ENCODE measurements around the gene OSM.

OSM gene

DNA sequence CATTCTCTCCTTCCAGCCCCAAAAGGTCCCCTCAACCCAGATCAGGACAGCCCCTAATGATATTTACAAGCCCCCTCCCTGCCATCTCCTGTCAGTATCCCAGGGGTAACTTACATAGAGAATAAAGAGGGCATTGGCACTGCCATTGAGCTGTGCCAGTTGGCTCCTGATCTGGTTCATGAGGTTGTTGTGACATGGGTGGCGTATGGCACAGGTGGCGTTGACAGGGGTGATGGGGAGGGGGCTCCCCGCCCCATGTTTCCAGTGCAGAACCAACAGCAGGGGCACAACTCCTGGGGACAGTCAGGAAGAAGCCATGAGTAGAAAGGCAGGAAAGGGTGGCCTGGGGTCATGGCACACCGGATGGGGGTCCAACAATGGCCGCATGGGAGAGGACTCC is 22.0 kb downstream of the OSM start:
- no peaks in the 10 kb centered on the region for H3K9me3 ChIP-seq (ENCODE audit: control insufficient read depth, insufficient read depth, low read length)
- H3K4me3 ChIP-seq (ENCODE audit: low read depth, low read length), result peak overlapping the region; percentile 18
- H3K27me3 ChIP-seq (ENCODE audit: control insufficient read depth, insufficient read depth, low read length), result no peaks in the 10 kb centered on the region
- no peaks in the 10 kb centered on the region for H3K4me1 ChIP-seq (ENCODE audit: control insufficient read depth, insufficient read depth, low read length)
- H3K36me3 ChIP-seq (ENCODE audit: control insufficient read depth, insufficient read depth, low read length), result peaks cover 23% of the 10 kb centered on the region
- H3K9ac ChIP-seq (ENCODE audit: low read depth, low read length), result no peak overlapping the region

DNA sequence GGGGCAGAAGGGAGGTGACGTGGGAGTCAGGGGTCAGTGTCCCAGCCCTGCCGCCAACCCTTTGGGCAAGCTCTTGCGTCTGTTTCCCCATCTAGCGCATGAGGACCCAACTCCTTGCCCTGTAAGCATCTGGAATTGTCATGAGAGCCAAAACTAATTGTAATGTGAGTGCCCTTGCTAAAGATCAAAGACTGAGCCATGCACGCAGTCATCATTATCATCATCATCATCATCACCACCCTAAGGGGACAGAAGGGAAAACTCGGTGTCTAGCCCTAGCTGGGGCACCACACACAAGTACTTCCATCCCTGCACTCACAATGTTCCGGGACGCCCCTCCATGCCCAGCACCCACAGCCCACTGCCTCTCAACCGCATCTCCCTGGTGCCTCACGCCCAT is 22.6 kb downstream of the OSM start:
- no peaks in the 10 kb centered on the region for H3K27me3 ChIP-seq (ENCODE audit: control insufficient read depth, insufficient read depth, low read length)
- H3K4me1 ChIP-seq (ENCODE audit: control insufficient read depth, insufficient read depth, low read length), result no peaks in the 10 kb centered on the region
- H3K9ac ChIP-seq (ENCODE audit: low read depth, low read length), result no peak overlapping the region
- peaks cover 23% of the 10 kb centered on the region for H3K36me3 ChIP-seq (ENCODE audit: control insufficient read depth, insufficient read depth, low read length)
- H3K9me3 ChIP-seq (ENCODE audit: control insufficient read depth, insufficient read depth, low read length), result no peaks in the 10 kb centered on the region
- H3K4me3 ChIP-seq (ENCODE audit: low read depth, low read length), result no peak overlapping the region

DNA sequence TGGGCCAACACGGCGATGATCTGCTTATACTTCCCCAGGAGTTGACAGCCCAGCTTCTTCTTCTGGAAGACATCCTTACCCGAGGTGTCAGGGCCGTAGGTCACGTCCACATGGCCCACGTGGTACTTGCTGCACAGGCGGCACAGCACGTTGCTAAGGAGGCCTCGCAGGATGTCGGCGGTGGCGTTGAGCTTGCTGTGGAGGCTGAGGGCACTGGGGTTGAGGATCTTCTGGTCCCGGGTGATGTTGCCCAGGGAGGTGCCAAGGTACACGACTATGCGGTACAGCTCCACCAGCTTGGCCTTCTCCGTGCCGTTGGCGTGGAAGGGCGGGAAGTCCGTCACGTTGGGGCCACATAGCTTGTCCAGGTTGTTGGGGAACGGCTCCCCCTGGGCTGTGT is 23.0 kb downstream of the OSM start:
- Histone ChIP-seq H3K9ac (ENCODE audit: low read depth, low read length) (no peak overlapping the region), H3K9me3 (ENCODE audit: control insufficient read depth, insufficient read depth, low read length) (no peaks in the 10 kb centered on the region), H3K27me3 (ENCODE audit: control insufficient read depth, insufficient read depth, low read length) (no peaks in the 10 kb centered on the region), H3K36me3 (ENCODE audit: control insufficient read depth, insufficient read depth, low read length) (peaks cover 23% of the 10 kb centered on the region), H3K4me3 (ENCODE audit: low read depth, low read length) (no peak overlapping the region), H3K4me1 (ENCODE audit: control insufficient read depth, insufficient read depth, low read length) (no peaks in the 10 kb centered on the region)

DNA sequence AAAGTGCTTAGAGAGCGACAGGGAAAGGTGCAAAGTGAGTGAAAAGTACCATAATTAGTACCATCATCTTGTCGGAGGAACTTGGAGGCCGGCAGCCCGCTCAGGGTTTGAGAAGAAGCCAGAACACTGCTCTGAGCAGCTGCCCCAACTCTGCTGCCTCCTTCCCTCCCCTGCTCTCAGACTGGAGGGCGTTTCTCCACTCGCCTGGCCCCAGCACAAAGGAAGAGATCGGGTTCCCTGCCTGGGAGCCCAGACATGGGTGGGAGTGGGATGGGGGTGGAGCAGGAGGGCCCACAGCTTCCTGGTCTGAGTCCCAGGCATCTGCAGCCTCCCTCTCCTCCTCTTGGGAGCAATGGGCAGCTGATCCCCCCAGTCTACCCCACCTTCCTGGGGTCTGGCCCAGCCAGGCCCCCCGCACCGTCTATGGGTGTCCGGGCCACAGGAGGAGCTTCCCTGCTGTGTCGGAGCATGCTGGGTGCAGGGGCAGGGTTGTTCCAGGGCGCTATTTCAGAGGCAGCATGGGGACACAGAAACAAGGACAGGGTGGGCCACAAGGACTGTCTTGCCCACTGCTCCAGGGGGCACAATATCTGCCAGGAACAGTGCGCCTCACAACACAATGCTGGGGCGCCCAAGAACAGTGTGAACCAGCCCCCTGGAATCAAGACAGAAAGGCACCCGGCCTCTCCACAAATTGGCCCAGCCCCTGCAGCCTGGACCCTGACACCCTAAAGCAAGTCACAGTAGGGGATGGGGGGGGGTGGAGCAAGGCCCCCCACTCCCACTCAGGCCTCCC is 24.9 kb downstream of the OSM start:
- no peaks in the 10 kb centered on the region for H3K27me3 ChIP-seq (ENCODE audit: control insufficient read depth, insufficient read depth, low read length)
- H3K9ac ChIP-seq (ENCODE audit: low read depth, low read length), result no peak overlapping the region
- H3K36me3 ChIP-seq (ENCODE audit: control insufficient read depth, insufficient read depth, low read length), result peaks cover 23% of the 10 kb centered on the region
- no peaks in the 10 kb centered on the region for H3K9me3 ChIP-seq (ENCODE audit: control insufficient read depth, insufficient read depth, low read length)
- no peaks in the 10 kb centered on the region for H3K4me1 ChIP-seq (ENCODE audit: control insufficient read depth, insufficient read depth, low read length)
- H3K4me3 ChIP-seq (ENCODE audit: low read depth, low read length), result no peak overlapping the region

DNA sequence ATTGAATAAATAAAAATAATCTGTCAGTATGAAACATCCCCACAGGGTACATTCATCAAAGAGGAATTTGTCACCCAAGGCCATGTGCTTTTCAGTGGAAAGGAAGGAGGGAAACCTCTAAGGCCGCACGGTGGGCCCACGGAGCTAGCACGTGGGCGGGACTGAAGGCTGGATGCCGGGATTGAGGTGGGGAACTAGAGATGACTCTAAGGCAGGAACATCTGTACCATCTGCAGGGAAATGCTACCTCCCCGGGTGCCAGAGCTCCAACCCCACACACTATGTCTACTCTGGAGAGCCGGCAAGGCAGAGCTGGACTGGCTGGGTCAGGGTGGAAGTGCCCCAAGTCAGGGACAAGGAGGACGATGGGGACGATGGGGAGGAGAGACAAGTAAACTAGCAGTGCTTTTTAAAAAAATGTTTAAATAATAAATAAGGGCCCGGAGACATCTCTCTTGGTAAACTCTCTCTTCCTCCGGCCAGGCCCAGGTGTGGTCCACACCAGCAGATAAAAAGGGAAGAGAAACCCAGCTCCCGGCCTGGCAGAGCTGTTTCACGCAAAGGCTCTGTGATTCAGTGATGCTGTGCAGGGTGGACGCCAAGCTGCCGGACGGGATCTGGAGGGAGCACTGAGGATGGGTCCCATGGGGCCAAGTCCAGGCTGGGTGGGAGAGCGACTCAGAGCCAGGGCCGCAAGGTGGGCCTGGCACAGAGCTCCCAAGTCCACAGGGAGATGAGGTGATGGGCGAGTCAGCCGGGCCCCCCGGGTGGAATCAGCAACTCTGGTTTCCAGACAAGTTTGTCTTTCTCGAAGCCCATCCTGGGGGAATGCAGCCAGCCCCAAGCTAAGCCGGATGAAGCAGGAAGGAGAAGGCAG is 25.9 kb downstream of the OSM start:
- Histone ChIP-seq H3K4me1 (ENCODE audit: control insufficient read depth, insufficient read depth, low read length) (peaks cover 4% of the 10 kb centered on the region), H3K4me3 (ENCODE audit: low read depth, low read length) (no peak overlapping the region), H3K27me3 (ENCODE audit: control insufficient read depth, insufficient read depth, low read length) (no peaks in the 10 kb centered on the region), H3K9ac (ENCODE audit: low read depth, low read length) (no peak overlapping the region), H3K36me3 (ENCODE audit: control insufficient read depth, insufficient read depth, low read length) (peaks cover 23% of the 10 kb centered on the region), H3K9me3 (ENCODE audit: control insufficient read depth, insufficient read depth, low read length) (no peaks in the 10 kb centered on the region)

DNA sequence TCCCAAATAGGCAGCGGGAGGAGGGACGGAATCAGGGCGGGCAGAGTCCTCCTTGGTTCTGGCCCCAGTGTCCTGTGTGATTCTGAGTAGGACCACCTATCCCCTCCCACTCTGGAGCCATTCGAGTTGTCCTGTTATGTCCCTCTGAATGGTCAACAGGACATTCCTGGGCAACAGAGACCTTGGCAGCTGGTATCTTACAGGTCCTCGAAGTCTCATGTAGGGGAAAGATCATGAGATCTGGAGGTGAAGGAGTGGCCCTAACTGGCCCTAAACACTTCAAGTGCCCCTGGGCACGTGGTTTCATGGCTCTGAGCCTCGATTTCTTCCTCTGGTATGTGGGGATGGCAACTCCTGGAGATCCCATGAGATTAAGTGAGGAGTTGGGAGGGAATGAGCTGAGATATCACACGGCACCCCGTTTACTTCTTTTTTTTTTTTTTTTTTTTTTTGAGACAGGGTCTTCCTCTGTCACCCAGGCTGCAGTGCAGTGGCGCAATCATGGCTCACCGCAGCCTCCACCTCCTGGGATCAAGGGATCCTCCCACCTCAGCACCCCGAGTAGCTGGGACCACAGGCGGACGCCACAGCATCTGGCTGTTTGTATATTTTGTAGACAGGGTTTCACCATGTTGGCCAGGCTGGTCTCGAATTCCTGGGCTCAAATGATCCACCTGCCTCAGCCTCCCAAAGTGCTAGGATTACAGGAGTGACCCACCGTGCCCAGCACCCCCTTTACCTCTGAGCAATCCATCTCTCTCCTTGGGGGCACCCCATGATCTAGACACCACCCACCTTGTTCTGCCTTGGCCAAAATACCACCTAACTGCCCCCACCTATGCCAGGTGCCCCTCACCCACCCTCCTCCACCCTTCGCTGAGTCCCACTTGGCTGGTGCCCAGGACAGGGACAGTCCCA is 26.9 kb downstream of the OSM start:
- Histone ChIP-seq H3K4me3 (ENCODE audit: low read depth, low read length) (no peak overlapping the region), H3K4me1 (ENCODE audit: control insufficient read depth, insufficient read depth, low read length) (peaks cover 9% of the 10 kb centered on the region)

DNA sequence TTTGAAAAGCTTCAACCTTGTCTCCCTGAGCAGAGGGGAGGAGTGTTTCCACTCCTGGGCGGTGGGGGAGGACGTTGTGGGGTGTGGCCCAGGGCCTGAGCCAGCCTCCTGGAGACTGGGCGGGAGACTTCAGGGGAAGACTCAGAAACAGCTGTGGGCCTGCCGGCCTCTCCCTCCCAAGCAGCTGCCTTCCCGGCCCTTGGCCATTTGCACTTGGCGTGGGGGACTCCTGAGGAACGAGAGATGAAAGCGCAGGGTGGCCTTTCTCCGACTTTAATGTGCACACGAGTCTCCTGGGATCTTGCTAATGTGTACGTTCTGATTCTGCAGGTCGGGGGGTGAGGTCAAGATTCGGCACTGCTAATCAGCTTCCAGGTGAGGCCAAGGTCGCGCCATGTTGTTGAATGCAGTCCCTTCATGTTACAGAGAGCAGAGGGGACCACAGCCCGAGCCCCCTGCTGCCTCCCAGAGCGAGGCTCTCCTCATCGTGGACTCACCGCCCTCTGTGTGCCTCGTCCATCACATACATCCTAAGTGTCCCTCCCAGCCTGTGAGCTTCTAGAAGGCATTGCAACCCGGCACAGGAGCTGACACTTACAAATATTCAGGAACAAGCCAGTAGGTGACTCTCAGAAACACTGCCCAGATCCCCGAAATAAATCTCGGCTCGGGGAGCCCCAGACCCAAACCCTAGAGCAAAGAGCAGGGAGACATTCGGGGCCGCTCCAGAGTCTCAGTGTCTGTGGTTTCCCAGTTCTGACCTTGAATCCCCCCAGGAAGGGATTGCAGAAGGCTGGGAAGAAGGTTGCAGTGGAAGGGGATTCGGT is 27.8 kb downstream of the OSM start:
- Histone ChIP-seq H3K36me3 (ENCODE audit: control insufficient read depth, insufficient read depth, low read length) (peaks cover 22% of the 10 kb centered on the region), H3K4me3 (ENCODE audit: low read depth, low read length) (no peak overlapping the region), H3K9me3 (ENCODE audit: control insufficient read depth, insufficient read depth, low read length) (no peaks in the 10 kb centered on the region), H3K4me1 (ENCODE audit: control insufficient read depth, insufficient read depth, low read length) (peaks cover 11% of the 10 kb centered on the region), H3K9ac (ENCODE audit: low read depth, low read length) (no peak overlapping the region), H3K27me3 (ENCODE audit: control insufficient read depth, insufficient read depth, low read length) (no peaks in the 10 kb centered on the region)

More for the DNA sequence above, 26.9 kb downstream of the OSM start:
- Histone ChIP-seq H3K27me3 (ENCODE audit: control insufficient read depth, insufficient read depth, low read length) (no peaks in the 10 kb centered on the region), H3K9me3 (ENCODE audit: control insufficient read depth, insufficient read depth, low read length) (no peaks in the 10 kb centered on the region), H3K36me3 (ENCODE audit: control insufficient read depth, insufficient read depth, low read length) (peaks cover 23% of the 10 kb centered on the region), H3K9ac (ENCODE audit: low read depth, low read length) (no peak overlapping the region)

DNA sequence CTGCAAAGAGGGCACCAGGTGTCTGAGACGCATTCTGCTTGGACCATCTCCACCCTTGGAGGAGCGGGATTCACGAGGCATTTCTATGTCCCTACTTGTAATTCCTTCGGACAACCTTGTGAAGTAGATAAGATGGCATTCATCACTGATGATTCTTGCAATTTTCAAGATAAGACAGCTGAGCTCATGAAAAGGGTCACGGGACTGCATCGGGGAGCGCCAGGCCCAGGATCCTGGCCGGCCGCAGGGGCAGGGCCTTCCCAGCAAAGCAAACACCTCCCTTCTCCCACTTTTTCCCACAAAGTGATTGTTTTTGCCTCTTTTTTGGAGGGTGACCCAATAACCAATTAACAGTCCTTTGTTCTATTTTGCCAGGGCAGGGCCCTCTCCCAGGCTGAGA is 28.5 kb downstream of the OSM start:
- Histone ChIP-seq H3K36me3 (ENCODE audit: control insufficient read depth, insufficient read depth, low read length) (peaks cover 17% of the 10 kb centered on the region), H3K9me3 (ENCODE audit: control insufficient read depth, insufficient read depth, low read length) (no peaks in the 10 kb centered on the region), H3K4me3 (ENCODE audit: low read depth, low read length) (no peak overlapping the region), H3K9ac (ENCODE audit: low read depth, low read length) (no peak overlapping the region), H3K27me3 (ENCODE audit: control insufficient read depth, insufficient read depth, low read length) (no peaks in the 10 kb centered on the region), H3K4me1 (ENCODE audit: control insufficient read depth, insufficient read depth, low read length) (peaks cover 14% of the 10 kb centered on the region)

DNA sequence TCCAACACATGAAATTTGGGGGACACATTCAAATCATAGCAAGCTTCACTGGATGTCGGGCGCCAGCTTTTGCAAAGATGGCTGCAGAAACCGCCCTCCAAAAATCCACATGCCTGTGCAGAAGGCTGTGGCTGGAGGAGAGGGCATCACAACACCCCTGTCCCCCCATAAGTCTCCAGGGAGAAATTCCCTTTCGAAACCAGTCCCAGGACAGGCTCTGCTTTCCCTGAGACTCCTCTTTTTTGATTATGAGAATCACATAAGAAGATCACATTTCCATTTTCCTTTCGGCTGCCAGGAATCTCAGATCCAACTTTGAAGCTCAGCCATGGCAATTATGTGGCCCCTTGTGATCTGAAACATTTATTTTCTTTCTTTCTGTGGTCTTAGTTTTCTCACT is 29.8 kb downstream of the OSM start:
- Histone ChIP-seq H3K9ac (ENCODE audit: low read depth, low read length) (no peak overlapping the region), H3K4me1 (ENCODE audit: control insufficient read depth, insufficient read depth, low read length) (peaks cover 14% of the 10 kb centered on the region), H3K4me3 (ENCODE audit: low read depth, low read length) (no peak overlapping the region), H3K36me3 (ENCODE audit: control insufficient read depth, insufficient read depth, low read length) (peaks cover 5% of the 10 kb centered on the region), H3K9me3 (ENCODE audit: control insufficient read depth, insufficient read depth, low read length) (no peaks in the 10 kb centered on the region), H3K27me3 (ENCODE audit: control insufficient read depth, insufficient read depth, low read length) (no peaks in the 10 kb centered on the region)

DNA sequence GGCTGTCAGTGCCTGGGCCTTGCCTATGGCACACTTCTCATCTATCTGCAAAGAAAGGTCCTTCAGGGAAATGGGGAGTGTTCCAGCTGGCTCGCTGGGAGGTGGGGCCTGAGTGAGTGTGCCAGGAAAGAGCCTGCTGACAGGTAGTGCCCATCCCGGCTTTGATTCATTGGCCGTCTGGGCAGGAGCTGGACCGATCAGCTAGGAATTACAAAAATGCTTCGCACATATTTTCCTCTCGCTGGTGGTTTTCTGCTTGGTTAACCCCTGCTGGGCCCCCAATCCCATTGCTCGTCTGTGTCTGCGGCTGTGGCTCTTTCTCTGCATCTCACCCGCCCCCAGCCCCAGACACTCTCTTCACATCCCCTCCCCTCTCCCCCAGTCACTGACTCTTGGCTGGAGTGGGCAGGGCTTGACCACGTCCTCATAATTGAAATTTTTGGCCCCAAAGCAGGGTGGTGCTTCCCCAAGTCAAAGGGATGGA is 30.9 kb downstream of the OSM start:
- peaks cover 14% of the 10 kb centered on the region for H3K4me1 ChIP-seq (ENCODE audit: control insufficient read depth, insufficient read depth, low read length)
- no peak overlapping the region for H3K4me3 ChIP-seq (ENCODE audit: low read depth, low read length)
- H3K36me3 ChIP-seq (ENCODE audit: control insufficient read depth, insufficient read depth, low read length), result no peaks in the 10 kb centered on the region
- H3K9me3 ChIP-seq (ENCODE audit: control insufficient read depth, insufficient read depth, low read length), result no peaks in the 10 kb centered on the region
- H3K9ac ChIP-seq (ENCODE audit: low read depth, low read length), result no peak overlapping the region
- H3K27me3 ChIP-seq (ENCODE audit: control insufficient read depth, insufficient read depth, low read length), result no peaks in the 10 kb centered on the region

Data from iPS-15b (cell line).